GM21619 (cell line): ENCODE results near the gene MN1.
"Not testable (repeated sequence)": the region's sequence is repeated elsewhere in the genome, so short reads cannot be mapped to it uniquely, and the experiment has no call there.

ENCODE experiments used
- ATAC-seq: cut with Tn5 transposase; IDR thresholded peaks from one replicate; pipeline ENCODE4 v1.9.1; 2021; ENCODE audit not compliant: unreplicated experiment

The MN1 gene

GRCh38 chr22:27745809-27746208 is 55.7 kb downstream of the MN1 start:
- no peak for ATAC-seq

GRCh38 chr22:27745154-27745553 is 56.4 kb downstream of the MN1 start:
- no peak for ATAC-seq

- not testable (repeated sequence) for ATAC-seq
These were observed 57.5 kb downstream of the MN1 start for GRCh38 chr22:27744078-27744477.

GRCh38 chr22:27740202-27740748 is 61.3 kb downstream of the MN1 start:
- no peak for ATAC-seq

DNA sequence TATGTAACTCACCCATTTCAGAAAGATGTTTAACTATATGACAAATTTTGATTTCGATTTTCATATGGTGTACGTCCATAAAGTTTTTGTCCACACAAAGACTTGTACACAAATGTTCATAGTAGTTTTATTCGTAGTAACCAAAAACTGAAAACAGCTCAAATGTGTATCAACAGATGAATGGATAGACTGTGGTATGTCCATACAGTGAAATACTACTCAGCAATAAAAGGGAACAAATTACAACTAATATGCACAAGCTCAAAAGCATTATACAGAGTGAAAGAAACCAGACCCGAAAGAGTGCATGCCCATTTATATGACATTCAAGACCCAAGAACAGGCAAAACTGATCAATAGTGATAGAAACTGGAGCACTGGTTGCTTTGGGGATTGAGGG is 64.0 kb downstream of the MN1 start:
- no peak for ATAC-seq

GRCh38 chr22:27734066-27734465 is 67.5 kb downstream of the MN1 start:
- no peak for ATAC-seq

DNA sequence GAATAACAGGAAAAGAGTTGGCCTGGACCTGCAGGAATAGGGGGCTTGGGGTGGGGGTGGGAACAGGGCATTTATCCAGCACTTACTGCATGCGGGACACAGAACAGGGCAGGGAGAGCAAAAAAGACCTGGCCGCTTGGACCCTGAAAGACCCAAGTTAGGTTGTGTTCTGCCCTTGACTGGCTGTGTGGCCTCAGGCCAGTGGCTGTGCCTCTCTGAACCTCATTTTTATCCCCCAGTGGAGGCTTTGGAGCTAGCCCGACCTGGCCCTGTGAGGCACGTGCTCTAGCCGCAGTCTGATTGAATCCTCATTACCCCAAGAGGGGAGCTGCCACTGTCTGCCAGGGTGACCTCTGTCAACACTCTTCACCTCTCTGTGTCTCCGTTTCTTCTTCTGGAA is 68.7 kb downstream of the MN1 start:
- no peak for ATAC-seq

DNA sequence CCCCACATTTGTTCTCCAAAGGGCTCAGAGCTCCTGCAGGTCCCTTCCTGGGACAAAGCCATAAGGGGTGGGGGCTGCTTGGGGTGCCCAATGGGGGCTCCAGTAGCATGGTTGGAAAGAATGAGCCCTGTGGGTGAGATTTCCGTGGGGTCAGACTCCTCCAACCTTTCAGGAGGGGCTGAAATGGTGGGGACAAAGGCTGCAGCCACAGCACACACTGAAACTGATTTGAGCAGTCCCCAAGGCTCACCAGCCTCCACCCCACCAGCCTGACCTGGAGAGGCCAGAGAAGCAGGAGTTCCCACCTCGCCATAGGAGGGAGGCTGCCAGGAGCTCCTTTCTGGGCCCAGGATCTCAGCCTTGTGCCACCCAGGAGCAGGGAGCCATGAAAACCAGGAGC is 69.2 kb downstream of the MN1 start:
- ATAC-seq, result no peak

- no peak for ATAC-seq
These were observed 69.9 kb downstream of the MN1 start for GRCh38 chr22:27731621-27732020.

GRCh38 chr22:27730641-27731433 is 70.7 kb downstream of the MN1 start:
- ATAC-seq, result no peak

DNA sequence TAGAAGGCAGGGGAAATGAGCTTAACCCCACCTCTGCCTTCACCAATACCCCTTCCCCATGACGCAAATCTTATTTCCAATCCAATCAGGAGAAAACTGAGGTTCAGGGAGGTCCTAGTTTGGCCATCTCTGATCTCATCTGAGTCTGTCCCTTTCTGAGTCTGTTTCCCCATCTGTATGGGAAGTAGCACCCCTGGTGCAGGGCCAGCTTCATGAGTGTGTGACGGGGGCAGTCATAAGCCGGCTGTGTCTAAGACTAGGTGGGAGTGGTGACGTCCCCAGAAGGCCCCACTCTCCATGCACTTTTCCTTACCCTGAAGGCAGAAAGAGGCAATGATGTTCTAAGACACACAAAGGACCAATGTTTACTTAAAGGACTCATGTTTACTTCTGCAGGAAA is 72.3 kb downstream of the MN1 start:
- ATAC-seq, result no peak

- ATAC-seq, result no peak
These were observed 73.7 kb downstream of the MN1 start for GRCh38 chr22:27727673-27728451.

GRCh38 chr22:27726686-27727449 is 74.7 kb downstream of the MN1 start:
- ATAC-seq, result no peak

GRCh38 chr22:27726331-27726685 is 75.2 kb downstream of the MN1 start:
- ATAC-seq, result no peak

DNA sequence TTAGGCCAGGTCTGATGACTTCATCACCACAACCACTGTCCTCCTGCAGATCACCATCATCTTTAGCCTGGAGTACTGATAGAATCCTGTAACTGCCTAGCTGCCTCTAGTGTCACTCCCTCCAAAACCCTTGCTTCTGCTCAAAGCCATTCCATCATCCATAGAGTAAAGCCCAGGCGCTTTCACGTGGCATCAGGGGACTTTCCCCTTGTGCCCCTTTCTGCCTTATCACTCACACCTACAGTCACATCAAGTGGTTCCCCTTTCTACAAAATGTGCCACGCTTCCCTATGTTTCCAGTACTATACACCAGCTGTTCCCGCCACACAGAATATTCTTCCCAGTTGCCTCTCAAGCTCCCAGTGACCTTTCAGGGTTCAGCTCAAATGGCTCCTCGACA is 75.9 kb downstream of the MN1 start:
- ATAC-seq, result no peak

GRCh38 chr22:27724709-27725108 is 76.8 kb downstream of the MN1 start:
- ATAC-seq, result no peak

DNA sequence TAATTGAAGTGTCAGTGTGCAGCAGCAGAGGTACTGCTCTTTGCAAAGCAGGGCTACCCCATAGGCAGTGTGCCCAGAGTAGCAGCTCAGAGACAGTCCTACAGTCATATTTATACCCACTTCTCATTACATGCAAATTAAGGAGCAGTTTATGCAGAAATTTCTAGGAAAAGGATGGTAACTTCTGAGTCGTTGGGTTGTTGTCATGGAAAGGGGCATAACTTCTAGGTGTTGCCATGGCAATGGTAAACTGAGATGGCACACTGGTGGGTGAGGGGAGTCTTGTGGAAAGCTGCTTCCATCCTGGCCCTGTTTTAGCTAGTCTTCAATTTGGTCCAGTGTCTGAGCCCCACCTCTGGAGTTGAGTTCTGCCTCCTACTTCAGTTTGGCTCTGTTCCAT is 77.4 kb downstream of the MN1 start:
- no peak for ATAC-seq

GRCh38 chr22:27723708-27724107 is 77.8 kb downstream of the MN1 start:
- no peak for ATAC-seq

GRCh38 chr22:27723158-27723557 is 78.4 kb downstream of the MN1 start:
- no peak for ATAC-seq

DNA sequence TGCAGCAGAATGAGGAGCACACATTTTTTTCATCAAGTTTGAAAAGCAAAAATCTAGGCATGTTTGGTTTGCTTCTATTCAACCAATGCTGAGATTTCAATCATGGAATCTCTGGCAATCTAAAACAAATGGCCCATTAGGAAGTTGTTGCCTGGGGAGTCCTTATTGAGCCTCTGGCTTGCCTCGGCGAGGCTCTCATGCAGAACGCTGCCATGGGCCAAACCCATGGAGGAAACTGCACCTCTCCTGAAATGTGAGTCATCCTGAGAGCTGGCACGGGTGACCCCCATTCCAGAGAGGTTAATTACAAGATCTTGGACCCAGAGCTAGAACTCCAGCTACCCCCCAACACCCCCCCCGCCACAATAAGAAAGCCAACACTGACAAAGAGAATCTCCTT is 80.7 kb downstream of the MN1 start:
- no peak for ATAC-seq

DNA sequence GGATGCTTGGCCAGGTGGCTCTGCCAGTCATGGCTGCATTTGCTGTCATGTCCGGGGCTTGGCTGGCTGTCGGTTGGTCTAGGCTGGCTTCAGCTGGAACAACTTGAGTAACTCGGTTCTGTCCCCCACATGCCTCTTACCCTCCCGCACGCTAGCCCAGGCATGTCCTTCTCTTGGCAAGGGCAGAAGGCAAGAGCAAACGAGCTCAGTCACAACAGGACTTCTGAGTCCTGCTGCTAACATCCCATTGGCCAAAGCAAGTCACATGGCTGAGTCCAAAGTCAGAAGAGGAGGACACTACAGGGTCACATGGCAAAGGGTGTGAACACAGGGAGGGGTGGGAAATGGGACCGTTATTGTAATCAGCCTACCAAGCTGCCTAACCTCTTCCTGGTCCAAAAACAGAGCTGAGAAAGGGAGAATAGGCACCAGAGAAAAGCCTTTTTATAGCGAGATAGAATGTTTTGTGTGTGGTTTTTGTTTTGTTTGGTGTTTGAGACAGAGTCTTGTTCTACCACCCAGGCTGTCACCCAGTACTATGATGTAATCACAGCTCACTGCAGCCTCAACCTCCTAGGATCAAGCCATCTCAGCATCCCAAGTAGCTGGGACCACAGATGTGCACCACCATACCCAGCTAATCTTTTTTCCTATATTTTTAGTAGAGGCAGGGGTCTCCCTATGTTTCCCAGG is 81.9 kb downstream of the MN1 start:
- ATAC-seq, result no peak
